Liver (tissue), 9 donors: ENCODE results near the gene SOX11. TPM values are rescaled to one million over a fixed set of nuclear protein-coding genes. Genes with fewer than 3 reads are reported as not detected.

Experiments used
- DNase-seq: peaks from one replicate; pipeline ENCODE4 v3.0.0-alpha.2; 2017; ENCODE audit warnings: low spot score
- H3K27ac ChIP-seq, 2 donors: one replicate each; pipeline ENCODE4 v1.7.0; 2013; ENCODE audit warnings: inconsistent platforms in 2 of 2, low read length in 2 of 2, control low read depth in 1 of 2, low read depth in 1 of 2, mild to moderate bottlenecking in 1 of 2
- H3K27me3 ChIP-seq, 4 donors: one replicate each; pipeline versions ENCODE4 v1.6.1 to v1.7.0; 2013; ENCODE audit warnings: low read length in 3 of 4, inconsistent platforms in 1 of 4, mild to moderate bottlenecking in 1 of 4, moderate library complexity in 1 of 4; ENCODE audit not compliant: control insufficient read depth in 4 of 4, insufficient read depth in 4 of 4
- H3K36me3 ChIP-seq, 4 donors: one replicate each; pipeline versions ENCODE4 v1.6.1 to v1.7.0; 2013; ENCODE audit warnings: low read length in 3 of 4, mild to moderate bottlenecking in 3 of 4, low read depth in 1 of 4, moderate library complexity in 1 of 4; ENCODE audit not compliant: control insufficient read depth in 4 of 4, insufficient read depth in 3 of 4
- H3K4me1 ChIP-seq, 4 donors: one replicate each; pipeline versions ENCODE4 v1.6.1 to v1.7.0; 2013; ENCODE audit warnings: low read length in 3 of 4, mild to moderate bottlenecking in 3 of 4, moderate library complexity in 1 of 4; ENCODE audit not compliant: control insufficient read depth in 4 of 4, insufficient read depth in 4 of 4
- H3K4me3 ChIP-seq, 3 donors: one replicate each; pipeline versions ENCODE4 v1.6.1 to v1.7.0; 2013; ENCODE audit warnings: low read length in 3 of 3, control low read depth in 1 of 3, low read depth in 1 of 3, mild to moderate bottlenecking in 1 of 3
- H3K9ac ChIP-seq, 2 donors: one replicate each; pipeline ENCODE4 v1.7.0; 2013; ENCODE audit warnings: low read length in 2 of 2, mild to moderate bottlenecking in 2 of 2, moderate library complexity in 2 of 2, control low read depth in 1 of 2, low read depth in 1 of 2
- H3K9me3 ChIP-seq, 4 donors: one replicate each; pipeline versions ENCODE4 v1.6.1 to v1.7.0; 2013; ENCODE audit warnings: low read length in 3 of 4; ENCODE audit not compliant: control insufficient read depth in 4 of 4
- ATF3 ChIP-seq: IDR thresholded peaks from 2 replicates; pipeline ENCODE4 v1.6.1; 2016; ENCODE audit warnings: antibody characterized with exemption
- EGR1 ChIP-seq, 2 donors: IDR thresholded peaks; 2 replicates each; pipeline ENCODE4 v1.6.1; 2016 to 2018; ENCODE audit warnings: antibody characterized with exemption in 2 of 2, low read depth in 2 of 2
- FOXA1 ChIP-seq: IDR thresholded peaks from 2 replicates; pipeline ENCODE4 v1.6.1; 2016; ENCODE audit warnings: antibody characterized with exemption
- FOXA2 ChIP-seq: IDR thresholded peaks from 2 replicates; pipeline ENCODE4 v1.6.1; 2016; ENCODE audit warnings: antibody characterized with exemption
- GABPA ChIP-seq, 2 donors: IDR thresholded peaks in 1 of 2; conservative IDR thresholded peaks in 1 of 2; 2 replicates each; pipeline ENCODE4 v1.6.1; 2016; ENCODE audit warnings: antibody characterized with exemption in 2 of 2, mild to moderate bottlenecking in 1 of 2, moderate library complexity in 1 of 2
- HNF4G ChIP-seq: IDR thresholded peaks from 2 replicates; pipeline ENCODE4 v1.6.1; 2016; ENCODE audit warnings: antibody characterized with exemption
- JUND ChIP-seq, 2 donors: IDR thresholded peaks; 2 replicates each; pipeline ENCODE4 v1.6.1; 2016; ENCODE audit warnings: antibody characterized with exemption in 2 of 2
- MAX ChIP-seq: IDR thresholded peaks from 2 replicates; pipeline ENCODE4 v1.6.1; 2016; ENCODE audit warnings: antibody characterized with exemption
- NR2F2 ChIP-seq: IDR thresholded peaks from 2 replicates; pipeline ENCODE4 v1.6.1; 2016; ENCODE audit warnings: antibody characterized with exemption
- RAD21 ChIP-seq, 2 donors: IDR thresholded peaks; 2 replicates each; pipeline ENCODE4 v1.6.1; 2016; ENCODE audit warnings: antibody characterized with exemption in 2 of 2, mild to moderate bottlenecking in 2 of 2
- REST ChIP-seq: IDR thresholded peaks from 2 replicates; pipeline ENCODE4 v1.6.1; 2016; ENCODE audit warnings: antibody characterized with exemption, mild to moderate bottlenecking
- RXRA ChIP-seq, 2 donors: IDR thresholded peaks; 2 replicates each; pipeline ENCODE4 v1.6.1; 2017 to 2018; ENCODE audit warnings: antibody characterized with exemption in 2 of 2, mild to moderate bottlenecking in 1 of 2
- SP1 ChIP-seq: IDR thresholded peaks from 2 replicates; pipeline ENCODE4 v1.6.1; 2018; ENCODE audit warnings: antibody characterized with exemption, mild to moderate bottlenecking
- TAF1 ChIP-seq: conservative IDR thresholded peaks from 2 replicates; pipeline ENCODE4 v1.6.1; 2016; ENCODE audit warnings: antibody characterized with exemption, mild to moderate bottlenecking
- ZBTB33 ChIP-seq: IDR thresholded peaks from 2 replicates; pipeline ENCODE4 v1.6.1; 2016; ENCODE audit warnings: antibody characterized with exemption
- WGBS: extraction: QIAGEN DNeasy Blood & Tissue Kit; methylation state at CpG from one replicate; pipeline ENCODE4 v1.1.7; 2013; 5-methylcytosine and 5-hydroxymethylcytosine counted together
- polyA plus RNA-seq, 2 donors: library from polyadenylated mRNA; stranded (reverse) in 1 of 2; unstranded in 1 of 2; fragments of 200-250 nt in 1 of 2; fragments of >200 nt in 1 of 2; fragmentation: Nextera tagmentation in 1 of 2; extraction: Ambion mirVana in 1 of 2; gene quantifications; one replicate each; pipeline versions ENCODE4 v1.2.1 to v1.2.3, GENCODE V29; 2013 to 2015
- total RNA-seq, 2 donors: library from RNA; depleted of rRNA; stranded (reverse); fragments of >200 nt; gene quantifications; one replicate each; pipeline ENCODE4 v1.2.3, GENCODE V29; 2014
- TF ChIP-seq, protein P1 (sequence below): fragments of 150-350 bp; IDR thresholded peaks from 2 replicates; pipeline ENCODE4 v1.5.1; 2017; ENCODE audit warnings: improper control_type of control experiment, low read depth, low read length; ENCODE audit not compliant: missing input control
- donor health status: healthy.
- donor health status: healthy.
- donor health status: healthy.
- donor health status: healthy.
- donor health status: healthy.

The SOX11 gene
- total and polyA plus RNA-seq, 4 donors: 0.09 TPM; not detected in 3

- H3K4me3 ChIP-seq: no peak overlapping the region
- H3K4me1 ChIP-seq: no peaks in the 10 kb centered on the region
- peaks cover 0 to 5% (median 0%) of the 10 kb centered on the region in 4 donors for H3K27me3 ChIP-seq
- no peak for TF ChIP-seq NR2F2
- no peak for TF ChIP-seq HNF4G
- TF ChIP-seq EGR1 (IDR thresholded peaks at IDR 0.05; ENCODE audit: low read depth in 2 of 2): no peak
- no peak for TF ChIP-seq REST
- no peak for TF ChIP-seq ZBTB33
- no peak for TF ChIP-seq ATF3
- TF ChIP-seq TAF1: no peak
- TF ChIP-seq FOXA1: no peak
- no peak for TF ChIP-seq FOXA2
- TF ChIP-seq RAD21 (IDR thresholded peaks at IDR 0.05): no peak
- TF ChIP-seq GABPA (IDR thresholded peaks at IDR 0.05 in 1 of 2, conservative IDR thresholded peaks at IDR 0.05 in 1 of 2): no peak
- TF ChIP-seq, protein P1, sequence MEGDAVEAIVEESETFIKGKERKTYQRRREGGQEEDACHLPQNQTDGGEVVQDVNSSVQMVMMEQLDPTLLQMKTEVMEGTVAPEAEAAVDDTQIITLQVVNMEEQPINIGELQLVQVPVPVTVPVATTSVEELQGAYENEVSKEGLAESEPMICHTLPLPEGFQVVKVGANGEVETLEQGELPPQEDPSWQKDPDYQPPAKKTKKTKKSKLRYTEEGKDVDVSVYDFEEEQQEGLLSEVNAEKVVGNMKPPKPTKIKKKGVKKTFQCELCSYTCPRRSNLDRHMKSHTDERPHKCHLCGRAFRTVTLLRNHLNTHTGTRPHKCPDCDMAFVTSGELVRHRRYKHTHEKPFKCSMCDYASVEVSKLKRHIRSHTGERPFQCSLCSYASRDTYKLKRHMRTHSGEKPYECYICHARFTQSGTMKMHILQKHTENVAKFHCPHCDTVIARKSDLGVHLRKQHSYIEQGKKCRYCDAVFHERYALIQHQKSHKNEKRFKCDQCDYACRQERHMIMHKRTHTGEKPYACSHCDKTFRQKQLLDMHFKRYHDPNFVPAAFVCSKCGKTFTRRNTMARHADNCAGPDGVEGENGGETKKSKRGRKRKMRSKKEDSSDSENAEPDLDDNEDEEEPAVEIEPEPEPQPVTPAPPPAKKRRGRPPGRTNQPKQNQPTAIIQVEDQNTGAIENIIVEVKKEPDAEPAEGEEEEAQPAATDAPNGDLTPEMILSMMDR: no peak
- TF ChIP-seq RXRA (IDR thresholded peaks at IDR 0.05): no peak
- H3K9ac ChIP-seq: no peak overlapping the region
- H3K9me3 ChIP-seq: peaks cover 0 to 5% (median 1%) of the 10 kb centered on the region in 4 donors
- H3K27ac ChIP-seq: no peak overlapping the region
- H3K36me3 ChIP-seq: no peaks in the 10 kb centered on the region
- 84% methylated on average over 56 of the region's 56 CpGs for WGBS
- no peak for DNase-seq
Observed at GRCh38 chr2:5706717-5707455, 14.7 kb downstream of the SOX11 start.

DNA sequence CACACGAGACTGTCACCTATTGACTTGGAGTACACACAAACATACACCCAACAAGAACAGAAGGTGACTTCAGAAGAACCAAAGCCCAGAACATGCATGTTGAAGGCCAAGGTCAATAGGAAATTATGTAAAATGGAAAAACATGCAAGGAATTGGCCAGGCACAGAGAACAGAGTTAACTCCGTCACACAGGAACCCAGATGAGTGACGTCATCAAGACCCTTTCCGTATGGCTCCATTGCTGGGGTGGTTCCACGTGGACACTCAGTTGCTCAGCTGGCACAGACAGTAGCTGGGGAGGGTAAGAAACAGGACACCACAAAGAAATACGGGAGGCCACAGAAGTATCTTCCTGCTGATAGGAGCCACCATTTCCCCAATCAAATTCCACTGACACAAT is 18.4 kb downstream of the SOX11 start:
- no peak for DNase-seq
- WGBS: 71% methylated on average over 6 of the region's 6 CpGs
- H3K9me3 ChIP-seq: peaks cover 0 to 5% (median 1%) of the 10 kb centered on the region in 4 donors
- TF ChIP-seq RAD21 (IDR thresholded peaks at IDR 0.05): no peak
- TF ChIP-seq MAX: no peak
- no peak for TF ChIP-seq FOXA2
- no peak for TF ChIP-seq SP1
- no peak for TF ChIP-seq ZBTB33
- TF ChIP-seq, protein P1: no peak
- TF ChIP-seq TAF1: no peak
- TF ChIP-seq JUND (IDR thresholded peaks at IDR 0.05): no peak
- TF ChIP-seq EGR1 (IDR thresholded peaks at IDR 0.05; ENCODE audit: low read depth in 2 of 2): no peak

More for the DNA sequence above, 18.4 kb downstream of the SOX11 start:
- Histone ChIP-seq H3K4me3 (no peak overlapping the region), H3K27ac (no peak overlapping the region), H3K36me3 (no peaks in the 10 kb centered on the region), H3K27me3 (peaks cover 0 to 5% (median 0%) of the 10 kb centered on the region in 4 donors), H3K9ac (no peak overlapping the region), H3K4me1 (no peaks in the 10 kb centered on the region)
